DOHH2 (cell line): ENCODE results near the gene TTC22.

Experiments used
- H3F3A ChIP-seq: fragments of 200-600 bp; sonication (generic), shearing (Covaris generic); 2 replicates; pipeline ENCODE4 v1.6.0; 2016; ENCODE audit warnings: antibody characterized with exemption, mild to moderate bottlenecking; ENCODE audit not compliant: control insufficient read depth, insufficient read depth
- H3K27ac ChIP-seq: fragments of 200-600 bp; sonication (generic); 2 replicates; pipeline ENCODE4 v1.5.1; 2014; ENCODE audit warnings: low read depth, mild to moderate bottlenecking, low read length, moderate library complexity
- H3K27me3 ChIP-seq: fragments of 200-600 bp; sonication (generic); 2 replicates; pipeline ENCODE4 v1.6.1; 2014; ENCODE audit warnings: mild to moderate bottlenecking, low read length, mixed read lengths; ENCODE audit not compliant: control insufficient read depth
- H3K36me3 ChIP-seq: fragments of 200-600 bp; sonication (generic); 2 replicates; pipeline ENCODE4 v1.6.1; 2014; ENCODE audit warnings: mild to moderate bottlenecking, low read length, moderate library complexity, mixed read lengths; ENCODE audit not compliant: control insufficient read depth
- H3K4me1 ChIP-seq: fragments of 200-600 bp; sonication (generic); 2 replicates; pipeline ENCODE4 v1.6.1; 2014; ENCODE audit warnings: mild to moderate bottlenecking, low read length, mixed read lengths; ENCODE audit not compliant: control insufficient read depth
- H3K4me2 ChIP-seq: fragments of 200-600 bp; sonication (generic); 2 replicates; pipeline ENCODE4 v1.6.0; 2014; ENCODE audit warnings: mild to moderate bottlenecking, low read length, moderate library complexity
- H3K4me3 ChIP-seq: fragments of 200-600 bp; sonication (generic); 2 replicates; pipeline ENCODE4 v1.5.1; 2014; ENCODE audit warnings: mild to moderate bottlenecking, low read length, mixed read lengths
- H3K79me2 ChIP-seq: fragments of 200-600 bp; sonication (generic); 2 replicates; pipeline ENCODE4 v1.6.1; 2014; ENCODE audit warnings: mild to moderate bottlenecking, low read length, mixed read lengths; ENCODE audit not compliant: control insufficient read depth
- H3K9me2 ChIP-seq: fragments of 200-600 bp; sonication (generic); replicated peaks from 2 replicates; pipeline ENCODE4 v1.6.1; 2014; ENCODE audit warnings: mild to moderate bottlenecking, low read length, mixed read lengths; ENCODE audit not compliant: control insufficient read depth
- H3K9me3 ChIP-seq: fragments of 200-600 bp; sonication (generic); 2 replicates; pipeline ENCODE4 v1.6.1; 2014; ENCODE audit warnings: antibody characterized with exemption, low read length, mixed read lengths; ENCODE audit not compliant: control insufficient read depth, insufficient read depth
- H4K20me1 ChIP-seq: fragments of 200-600 bp; sonication (generic); 2 replicates; pipeline ENCODE4 v1.6.0; 2014; ENCODE audit warnings: low read depth, mild to moderate bottlenecking, antibody characterized with exemption, low read length, moderate library complexity; ENCODE audit not compliant: control insufficient read depth, insufficient read depth
- EZH2phosphoT487 ChIP-seq: fragments of 200-600 bp; sonication (generic); IDR thresholded peaks from 2 replicates; pipeline ENCODE4 v1.6.1; 2017; ENCODE audit warnings: borderline replicate concordance, mild to moderate bottlenecking, antibody characterized with exemption, low read length, moderate library complexity, mixed read lengths
- TF ChIP-seq, protein P1 (sequence below): fragments of 200-600 bp; sonication (generic); IDR thresholded peaks from one replicate; pipeline ENCODE4 v1.5.1; 2014; ENCODE audit warnings: antibody characterized with exemption, mild to moderate bottlenecking, low read depth, low read length; ENCODE audit not compliant: poor library complexity, severe bottlenecking

TTC22 gene

DNA sequence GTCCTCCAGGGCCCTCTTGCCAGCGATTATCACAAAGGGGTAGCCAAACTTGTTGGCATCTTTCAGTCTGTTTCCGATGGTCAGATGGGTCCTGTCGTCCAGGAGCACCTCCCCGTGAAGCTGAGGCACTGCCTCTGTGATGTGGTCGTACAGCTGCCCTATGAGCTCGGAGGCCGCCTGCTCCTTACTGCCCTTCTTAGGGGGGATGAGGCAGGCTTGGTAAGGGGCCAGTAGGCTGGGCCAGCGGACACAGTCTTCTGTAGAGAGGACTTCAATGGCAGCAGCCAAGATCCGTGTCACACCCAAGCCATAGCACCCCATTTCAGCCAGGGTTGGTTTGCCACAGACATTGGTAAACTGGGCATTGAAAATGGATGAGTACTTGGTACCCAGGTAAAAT is 43.3 kb downstream of the TTC22 start:
- Histone ChIP-seq H3K36me3 (peaks cover 20% of the 10 kb centered on the region), H3K9me2 (no peaks in the 10 kb centered on the region), H3K27me3 (no peaks in the 10 kb centered on the region), H3F3A (no peaks in the 10 kb centered on the region), H3K4me1 (peaks cover under 1% of the 10 kb centered on the region; the same call in 1 of the 2 replicates), H3K27ac (no peak overlapping the region), H4K20me1 (no peaks in the 10 kb centered on the region), H3K4me3 (no peak overlapping the region), H3K79me2 (peaks cover 7% of the 10 kb centered on the region), H3K4me2 (no peak overlapping the region), H3K9me3 (no peaks in the 10 kb centered on the region)
- TF ChIP-seq, protein P1, sequence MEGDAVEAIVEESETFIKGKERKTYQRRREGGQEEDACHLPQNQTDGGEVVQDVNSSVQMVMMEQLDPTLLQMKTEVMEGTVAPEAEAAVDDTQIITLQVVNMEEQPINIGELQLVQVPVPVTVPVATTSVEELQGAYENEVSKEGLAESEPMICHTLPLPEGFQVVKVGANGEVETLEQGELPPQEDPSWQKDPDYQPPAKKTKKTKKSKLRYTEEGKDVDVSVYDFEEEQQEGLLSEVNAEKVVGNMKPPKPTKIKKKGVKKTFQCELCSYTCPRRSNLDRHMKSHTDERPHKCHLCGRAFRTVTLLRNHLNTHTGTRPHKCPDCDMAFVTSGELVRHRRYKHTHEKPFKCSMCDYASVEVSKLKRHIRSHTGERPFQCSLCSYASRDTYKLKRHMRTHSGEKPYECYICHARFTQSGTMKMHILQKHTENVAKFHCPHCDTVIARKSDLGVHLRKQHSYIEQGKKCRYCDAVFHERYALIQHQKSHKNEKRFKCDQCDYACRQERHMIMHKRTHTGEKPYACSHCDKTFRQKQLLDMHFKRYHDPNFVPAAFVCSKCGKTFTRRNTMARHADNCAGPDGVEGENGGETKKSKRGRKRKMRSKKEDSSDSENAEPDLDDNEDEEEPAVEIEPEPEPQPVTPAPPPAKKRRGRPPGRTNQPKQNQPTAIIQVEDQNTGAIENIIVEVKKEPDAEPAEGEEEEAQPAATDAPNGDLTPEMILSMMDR: no peak
- TF ChIP-seq EZH2phosphoT487: no peak

DNA sequence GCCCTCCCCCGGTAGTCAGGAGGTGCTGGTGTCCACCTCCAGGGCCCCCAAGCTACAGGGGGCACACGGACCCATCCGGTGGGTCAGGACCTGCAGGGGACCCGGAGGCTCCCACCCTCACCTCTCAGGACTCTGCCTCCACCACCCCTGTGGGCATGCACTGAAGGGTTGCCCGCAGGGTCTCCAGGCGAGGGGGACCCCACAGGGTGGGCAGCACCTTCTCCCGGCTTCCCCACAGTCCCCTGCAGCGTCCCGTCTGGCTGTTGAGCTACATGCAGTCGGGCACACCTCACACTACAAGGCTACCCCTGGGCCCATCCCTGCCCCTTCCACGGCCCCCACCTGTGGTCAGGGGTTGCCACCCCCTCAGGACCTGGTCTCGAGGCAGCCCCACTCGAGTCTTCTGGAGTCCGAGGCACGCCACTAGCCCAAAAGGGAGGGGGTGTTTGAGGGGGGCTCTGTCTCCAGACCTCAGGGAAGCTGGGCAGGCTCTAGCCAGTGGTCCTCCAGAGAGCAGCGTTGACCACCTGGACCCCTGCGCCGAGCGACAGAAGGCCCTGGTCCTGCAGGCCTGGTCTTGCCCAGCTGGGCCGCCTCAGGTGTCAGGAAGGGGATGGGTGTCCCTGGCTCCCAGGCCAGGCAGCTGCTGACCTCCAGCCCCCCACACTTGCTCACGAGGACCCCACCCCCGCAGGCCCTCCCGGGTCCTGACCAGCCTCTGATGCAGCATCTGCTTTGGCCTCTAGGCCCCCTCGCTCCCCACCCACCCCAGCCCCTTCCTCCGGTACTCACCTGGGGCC is 46.4 kb downstream of the TTC22 start:
- no peak overlapping the region for H3K4me3 ChIP-seq
- TF ChIP-seq, protein P1: no peak
- no peak for TF ChIP-seq EZH2phosphoT487
- H3K9me2 ChIP-seq: no peaks in the 10 kb centered on the region
- no peaks in the 10 kb centered on the region for H3K27me3 ChIP-seq
- H3K9me3 ChIP-seq: no peaks in the 10 kb centered on the region
- no peaks in the 10 kb centered on the region for H3K4me1 ChIP-seq
- H3F3A ChIP-seq: no peaks in the 10 kb centered on the region
- no peak overlapping the region for H3K27ac ChIP-seq
- peaks cover 20% of the 10 kb centered on the region for H3K36me3 ChIP-seq
- H4K20me1 ChIP-seq: no peaks in the 10 kb centered on the region
- no peaks in the 10 kb centered on the region for H3K79me2 ChIP-seq
- no peak overlapping the region for H3K4me2 ChIP-seq

GRCh38 chr1:54754045-54754444 is 47.1 kb downstream of the TTC22 start:
- TF ChIP-seq, protein P1: no peak
- no peak for TF ChIP-seq EZH2phosphoT487
- no peaks in the 10 kb centered on the region for H3F3A ChIP-seq

More at GRCh38 chr1:54754045-54754444, 47.1 kb downstream of the TTC22 start:
- H3K4me2 ChIP-seq: no peak overlapping the region
- no peaks in the 10 kb centered on the region for H3K9me2 ChIP-seq
- H3K4me1 ChIP-seq: no peaks in the 10 kb centered on the region
- H3K36me3 ChIP-seq: peaks cover 20% of the 10 kb centered on the region
- no peaks in the 10 kb centered on the region for H3K9me3 ChIP-seq
- H3K79me2 ChIP-seq: no peaks in the 10 kb centered on the region
- no peaks in the 10 kb centered on the region for H4K20me1 ChIP-seq
- no peaks in the 10 kb centered on the region for H3K27me3 ChIP-seq
- no peak overlapping the region for H3K27ac ChIP-seq
- H3K4me3 ChIP-seq: no peak overlapping the region
